ENCODE data around the gene HHLA2.
"Not testable (repeated sequence)": the region's sequence is repeated elsewhere in the genome, so short reads cannot be mapped to it uniquely, and the experiment has no call there.

Gene HHLA2, protein sequence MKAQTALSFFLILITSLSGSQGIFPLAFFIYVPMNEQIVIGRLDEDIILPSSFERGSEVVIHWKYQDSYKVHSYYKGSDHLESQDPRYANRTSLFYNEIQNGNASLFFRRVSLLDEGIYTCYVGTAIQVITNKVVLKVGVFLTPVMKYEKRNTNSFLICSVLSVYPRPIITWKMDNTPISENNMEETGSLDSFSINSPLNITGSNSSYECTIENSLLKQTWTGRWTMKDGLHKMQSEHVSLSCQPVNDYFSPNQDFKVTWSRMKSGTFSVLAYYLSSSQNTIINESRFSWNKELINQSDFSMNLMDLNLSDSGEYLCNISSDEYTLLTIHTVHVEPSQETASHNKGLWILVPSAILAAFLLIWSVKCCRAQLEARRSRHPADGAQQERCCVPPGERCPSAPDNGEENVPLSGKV

GRCh38 chr3:108296239-108296638, at the start of gene HHLA2:
TSS of gene HHLA2 (plus strand) at chr3:108296548. CDS start at chr3:108351814, 55,266 bp downstream.
- DNase-seq = no peak

DNA sequence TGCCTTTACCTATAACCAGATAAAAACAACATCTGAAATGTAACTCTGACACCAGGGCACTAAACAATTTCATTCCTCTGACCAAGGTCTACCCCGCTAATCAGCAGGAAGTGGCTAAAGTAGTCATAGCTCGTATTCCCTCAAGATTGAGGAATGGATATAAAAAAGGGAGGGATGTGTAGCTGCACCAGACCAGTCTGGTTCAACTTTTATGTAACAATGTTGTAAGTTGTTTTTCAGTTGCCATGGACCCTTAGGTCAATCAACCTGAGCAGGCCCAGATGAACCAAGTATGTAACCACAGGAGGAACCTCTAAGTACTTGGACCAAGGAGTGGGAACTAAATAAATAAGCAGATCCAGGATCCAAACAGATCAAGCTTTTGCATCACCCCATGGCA, 45.7 kb upstream of the HHLA2 start:
- no peak for DNase-seq

GRCh38 chr3:108251265-108251664, 45.1 kb upstream of the HHLA2 start:
- no peak for DNase-seq

GRCh38 chr3:108251844-108252243, 44.5 kb upstream of the HHLA2 start:
- no peak for DNase-seq

DNA sequence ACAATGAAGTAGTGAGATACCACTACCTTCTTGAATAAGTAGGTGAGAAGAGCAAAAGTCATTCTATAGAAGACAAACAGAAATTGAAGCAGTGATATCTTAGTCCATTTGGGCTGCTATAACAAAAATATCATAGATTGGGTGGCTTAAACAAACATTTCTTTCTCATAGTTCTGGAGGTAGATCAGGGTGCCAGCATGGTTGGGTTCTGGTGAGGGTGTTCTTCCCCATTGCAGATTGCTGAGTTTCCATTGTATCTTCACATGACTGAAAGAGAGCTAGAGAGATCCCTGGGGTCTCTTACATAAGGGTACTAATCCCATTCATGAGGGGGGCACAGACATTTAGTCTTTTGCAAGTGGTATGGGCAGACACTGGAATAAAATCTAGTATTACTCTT, 41.2 kb upstream of the HHLA2 start:
- no peak for DNase-seq

GRCh38 chr3:108264534-108265298, 31.6 kb upstream of the HHLA2 start:
- not testable (repeated sequence) for DNase-seq

DNA sequence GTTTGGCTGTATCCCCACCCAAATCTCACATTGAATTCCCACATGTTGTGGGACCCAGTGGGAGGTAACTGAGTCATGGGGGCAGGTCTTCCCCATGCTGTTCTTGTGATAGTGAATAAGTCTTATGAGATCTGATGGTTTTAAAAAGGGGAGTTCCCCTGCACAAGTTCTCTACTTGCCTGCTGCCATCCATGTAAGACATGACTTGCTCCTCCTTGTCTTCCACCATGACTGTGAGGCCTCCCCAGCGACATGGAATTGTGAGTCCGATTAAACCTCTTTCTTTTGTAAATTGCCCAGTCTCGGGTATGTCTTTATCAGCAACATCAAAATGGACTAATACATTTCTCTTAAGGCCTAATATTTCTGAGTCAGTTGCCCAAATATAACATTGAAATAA, 28.1 kb upstream of the HHLA2 start:
- DNase-seq = not testable (repeated sequence)

DNA sequence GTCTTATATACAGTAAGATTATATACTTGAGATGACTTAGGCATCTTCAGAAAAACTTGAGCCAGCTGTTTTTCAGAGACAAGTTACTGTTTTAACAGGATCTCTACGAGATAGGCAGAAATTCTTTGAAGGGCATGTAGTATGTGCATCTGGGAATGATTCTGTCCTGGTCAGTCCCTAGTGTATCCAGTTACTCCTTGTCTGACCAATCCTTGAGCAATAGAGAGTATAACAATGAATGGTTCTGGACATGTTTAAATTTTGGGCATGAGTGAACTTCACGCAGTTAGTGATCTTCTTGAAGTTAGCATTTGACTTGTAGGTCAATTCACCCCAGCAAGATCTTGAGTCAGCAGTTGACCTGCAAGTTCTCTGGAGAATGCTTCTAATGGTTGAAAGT, 24.7 kb upstream of the HHLA2 start:
- DNase-seq = no peak

DNA sequence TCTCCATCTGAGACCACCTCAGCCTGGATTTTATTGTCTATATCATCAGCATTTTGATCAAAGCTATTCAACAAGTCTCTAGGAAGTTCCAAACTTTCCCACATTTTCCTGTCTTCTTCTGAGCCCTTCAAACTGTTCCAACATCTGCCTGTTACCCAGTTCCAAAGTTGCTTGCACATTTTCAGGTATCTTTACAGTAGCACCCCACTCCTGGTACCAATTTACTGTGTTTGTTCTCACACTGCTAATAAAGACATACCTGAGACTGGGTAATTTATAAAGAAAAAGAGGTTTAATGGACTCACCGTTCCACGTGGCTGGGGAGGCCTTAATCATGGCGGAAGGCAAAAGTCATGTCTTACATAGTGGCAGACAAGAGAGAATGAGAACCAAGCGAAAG, 17.3 kb upstream of the HHLA2 start:
- DNase-seq = not testable (repeated sequence)

DNA sequence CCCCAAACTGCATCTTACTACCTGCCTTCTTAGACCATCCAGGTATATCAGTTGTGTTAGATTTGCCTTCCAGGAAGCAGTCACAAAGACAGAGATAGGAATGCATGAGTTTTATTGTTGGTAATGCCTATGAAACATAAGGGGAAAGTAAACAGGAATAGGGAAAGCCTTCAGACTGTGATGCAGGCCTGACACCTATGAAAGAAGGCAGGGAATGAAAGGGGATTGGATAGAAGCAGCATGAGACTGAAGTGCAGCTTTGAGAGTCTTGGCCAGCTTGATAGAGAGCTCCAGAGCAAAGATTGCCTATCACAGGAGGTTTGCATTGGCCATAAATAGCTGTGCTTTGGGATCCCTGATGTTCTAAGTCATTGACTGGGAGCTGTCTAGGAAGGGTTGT, 15.9 kb upstream of the HHLA2 start:
- DNase-seq = no peak

GRCh38 chr3:108281670-108282069, 14.7 kb upstream of the HHLA2 start:
- no peak for DNase-seq

DNA sequence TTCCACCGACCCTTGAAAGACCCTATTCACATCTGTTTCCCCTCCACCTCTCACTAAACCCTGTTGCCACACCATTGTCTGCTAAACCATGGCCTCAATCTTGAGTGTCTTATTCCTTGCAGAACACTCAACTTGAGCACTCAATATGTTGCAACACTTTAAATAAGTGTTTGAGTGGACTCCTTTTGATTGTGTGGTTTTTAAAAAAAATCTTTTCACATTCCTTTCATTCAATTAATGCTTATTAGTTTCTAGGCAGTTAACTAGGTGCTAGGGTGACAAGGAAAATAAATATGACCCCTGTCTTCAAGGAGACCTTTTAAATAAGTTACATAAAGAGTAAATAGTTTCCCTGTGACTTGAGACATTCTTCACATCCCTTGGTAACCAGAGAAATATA, 13.3 kb upstream of the HHLA2 start:
- no peak for DNase-seq

DNA sequence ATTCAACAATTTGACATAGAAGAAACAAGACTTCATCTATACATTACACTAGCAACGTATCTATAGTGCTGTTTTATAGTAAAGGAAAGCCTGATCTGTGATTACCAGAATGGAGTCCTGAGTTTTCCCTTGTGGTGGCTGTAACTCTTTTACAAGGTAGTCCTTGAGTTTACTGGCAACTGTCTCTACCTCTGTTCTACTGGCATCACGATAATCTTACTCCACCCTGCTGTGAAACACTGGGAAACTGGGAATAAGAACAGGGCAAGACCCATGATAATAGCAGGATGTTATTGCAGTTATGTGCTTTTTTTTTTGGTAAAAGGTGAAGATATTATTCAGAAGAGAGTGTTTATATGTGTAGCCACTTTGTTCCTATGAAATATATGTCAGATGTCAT, 12.4 kb upstream of the HHLA2 start:
- DNase-seq = no peak

DNA sequence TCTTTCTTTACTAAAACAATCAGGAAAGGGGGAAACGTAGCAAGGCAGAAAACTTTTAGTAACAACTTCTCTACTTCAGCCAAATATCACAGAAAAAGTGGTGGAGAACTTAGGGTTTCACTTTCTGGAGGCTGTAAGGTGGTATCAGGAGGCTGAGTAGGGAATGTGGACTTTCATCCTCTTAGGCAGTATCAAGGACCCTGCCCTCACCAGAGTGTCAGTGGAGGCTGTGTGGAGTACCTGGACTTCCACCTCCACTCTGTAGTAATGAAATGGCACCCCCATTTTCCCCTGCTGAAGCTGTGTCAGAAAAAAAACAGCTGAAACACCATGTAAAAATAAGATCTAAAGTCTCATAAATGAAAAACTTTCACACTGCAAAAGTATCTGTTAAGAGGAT, 11.2 kb upstream of the HHLA2 start:
- DNase-seq = no peak

GRCh38 chr3:108287146-108287545, 9.2 kb upstream of the HHLA2 start:
- DNase-seq = peak in 1 of 51 donors; percentile 5

GRCh38 chr3:108288193-108288592, 8.2 kb upstream of the HHLA2 start:
- DNase-seq = not testable (repeated sequence)

- no peak for DNase-seq
These were observed 7.2 kb upstream of the HHLA2 start for GRCh38 chr3:108289159-108289558.

- no peak for DNase-seq
These were observed 3.9 kb upstream of the HHLA2 start for GRCh38 chr3:108292450-108292849.

GRCh38 chr3:108292905-108293328, 3.4 kb upstream of the HHLA2 start:
- no peak for DNase-seq

DNA sequence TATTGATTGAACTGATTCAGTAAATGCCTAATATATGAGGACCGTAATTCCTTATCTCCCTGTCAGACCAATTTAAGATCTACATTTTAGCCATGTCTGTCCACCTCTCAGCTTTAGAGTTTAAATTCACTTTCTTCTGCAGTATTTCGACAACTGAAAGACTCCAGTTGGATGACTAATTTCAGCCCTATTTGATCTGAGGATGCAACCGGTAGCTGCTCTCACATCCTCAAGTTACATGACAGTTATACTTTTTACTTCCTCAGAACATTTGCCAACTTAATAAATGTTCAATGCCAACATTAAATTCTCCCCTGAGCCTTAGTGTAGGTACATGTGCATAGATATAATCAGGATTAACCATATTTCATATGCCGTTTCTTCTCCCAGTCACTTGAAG, 2.5 kb upstream of the HHLA2 start:
- DNase-seq = no peak

GRCh38 chr3:108295421-108296175, 750 bp upstream of the HHLA2 start:
- no peak for DNase-seq

GRCh38 chr3:108297647-108298046, 1.3 kb downstream of the HHLA2 start:
- no peak for DNase-seq

All from hypothalamus (tissue), 51 donors.